Activated CD4-positive, CD25-positive, alpha-beta regulatory T cell (primary cell): ENCODE measurements around the gene TYW1.
"Not testable (repeated sequence)": the region's sequence is repeated elsewhere in the genome, so short reads cannot be mapped to it uniquely, and the experiment has no call there.

ENCODE experiments used
- DNase-seq, 4 experiments: peaks; one replicate each; lab custom pipeline; 2025; lab: John Stamatoyannopoulos, UW

Gene TYW1

GRCh38 chr7:66996444-66997191 lies at the start of gene TYW1:
TSS of gene TYW1 (plus strand) at chr7:66996833. CDS start at chr7:66996979, 146 bp downstream.
- DNase-seq: peak; percentile 93 to 95 (median 94)

GRCh38 chr7:66948480-66949109 lies 48.0 kb upstream of the TYW1 start:
- DNase-seq: no peak

GRCh38 chr7:66950311-66950710 lies 46.3 kb upstream of the TYW1 start:
- DNase-seq: no peak

- no peak for DNase-seq
Observed at GRCh38 chr7:66950763-66951162, 45.9 kb upstream of the TYW1 start.

GRCh38 chr7:66952343-66953043 lies 44.1 kb upstream of the TYW1 start:
- DNase-seq: no peak

- DNase-seq: no peak
Observed at GRCh38 chr7:66953044-66953427, 43.6 kb upstream of the TYW1 start.

GRCh38 chr7:66957595-66958290 lies 38.9 kb upstream of the TYW1 start:
- no peak for DNase-seq

- DNase-seq: no peak
Observed at GRCh38 chr7:66958538-66959350, 37.9 kb upstream of the TYW1 start.

GRCh38 chr7:66960192-66960591 lies 36.4 kb upstream of the TYW1 start:
- no peak for DNase-seq

GRCh38 chr7:66961096-66961495 lies 35.5 kb upstream of the TYW1 start:
- no peak for DNase-seq

- DNase-seq: no peak
Observed at GRCh38 chr7:66964411-66964810, 32.2 kb upstream of the TYW1 start.

GRCh38 chr7:66967029-66967428 lies 29.6 kb upstream of the TYW1 start:
- no peak for DNase-seq

- DNase-seq: not testable (repeated sequence)
Observed at GRCh38 chr7:66969001-66969400, 27.6 kb upstream of the TYW1 start.

- DNase-seq: no peak
Observed at GRCh38 chr7:66970310-66970709, 26.3 kb upstream of the TYW1 start.

GRCh38 chr7:66974986-66975590 lies 21.5 kb upstream of the TYW1 start:
- DNase-seq: no peak

GRCh38 chr7:66978312-66978711 lies 18.3 kb upstream of the TYW1 start:
- DNase-seq: not testable (repeated sequence)

- DNase-seq: not testable (repeated sequence)
Observed at GRCh38 chr7:66979013-66979412, 17.6 kb upstream of the TYW1 start.

- DNase-seq: not testable (repeated sequence)
Observed at GRCh38 chr7:66980336-66980735, 16.3 kb upstream of the TYW1 start.

GRCh38 chr7:66989552-66989951 lies 7.1 kb upstream of the TYW1 start:
- DNase-seq: not testable (repeated sequence)

GRCh38 chr7:66994051-66994450 lies 2.6 kb upstream of the TYW1 start:
- DNase-seq: not testable (repeated sequence)

- peak in 2 of 4 experiments; percentile 3 to 26 for DNase-seq
Observed at GRCh38 chr7:66994691-66995049, 2.0 kb upstream of the TYW1 start.
